SHP77 (cell line): Measurements from ENCODE around the gene CCL4.

Source experiments
- DNase-seq, 2 experiments: peaks; one replicate each; lab custom pipeline; 2025; lab: John Stamatoyannopoulos, UW

The CCL4 gene

GRCh38 chr17:36144014-36144413 lies 40.4 kb downstream of the CCL4 start:
- no peak for DNase-seq

GRCh38 chr17:36144981-36145729 lies 41.5 kb downstream of the CCL4 start:
- DNase-seq = no peak

GRCh38 chr17:36147601-36148000 lies 44.0 kb downstream of the CCL4 start:
- no peak for DNase-seq

- DNase-seq = peak; percentile 11 to 13
These were observed 45.1 kb downstream of the CCL4 start for GRCh38 chr17:36148559-36149295.

- no peak for DNase-seq
These were observed 45.7 kb downstream of the CCL4 start for GRCh38 chr17:36149296-36149820.

- no peak for DNase-seq
These were observed 48.4 kb downstream of the CCL4 start for GRCh38 chr17:36151891-36152638.

GRCh38 chr17:36152639-36153120 lies 49.1 kb downstream of the CCL4 start:
- DNase-seq = no peak

GRCh38 chr17:36153895-36154610 lies 50.4 kb downstream of the CCL4 start:
- DNase-seq = no peak
